GM18907 (cell line): ENCODE measurements around the gene CCL7.

Experiments used
- ATAC-seq: cut with Tn5 transposase; IDR thresholded peaks from one replicate; pipeline ENCODE4 v1.9.1; 2021; ENCODE audit warnings: mild to moderate bottlenecking, moderate library complexity; ENCODE audit not compliant: unreplicated experiment

Gene CCL7

DNA sequence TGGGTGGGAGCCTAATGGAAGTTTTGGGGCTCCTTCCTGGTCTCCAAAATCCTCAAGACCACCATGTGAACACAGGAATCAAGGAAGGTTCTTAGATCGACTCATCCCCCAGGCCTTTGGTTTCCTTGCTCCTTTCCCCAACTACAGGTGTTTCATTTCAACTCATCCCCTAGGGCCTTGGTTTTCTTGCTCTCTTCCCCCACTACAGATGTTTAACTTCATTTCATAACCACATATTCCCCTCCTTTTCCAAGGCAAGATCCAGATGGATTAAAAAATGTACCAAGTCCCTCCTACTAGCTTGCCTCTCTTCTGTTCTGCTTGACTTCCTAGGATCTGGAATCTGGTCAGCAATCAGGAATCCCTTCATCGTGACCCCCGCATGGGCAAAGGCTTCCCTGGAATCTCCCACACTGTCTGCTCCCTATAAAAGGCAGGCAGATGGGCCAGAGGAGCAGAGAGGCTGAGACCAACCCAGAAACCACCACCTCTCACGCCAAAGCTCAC, 15.3 kb downstream of the CCL7 start, which contains the start of gene CCL11:
TSS of gene CCL11 (plus strand) at position 457 of the 507 bp plus-strand sequence. CDS start 67 bp downstream, outside the sequence.
- no peak for ATAC-seq

DNA sequence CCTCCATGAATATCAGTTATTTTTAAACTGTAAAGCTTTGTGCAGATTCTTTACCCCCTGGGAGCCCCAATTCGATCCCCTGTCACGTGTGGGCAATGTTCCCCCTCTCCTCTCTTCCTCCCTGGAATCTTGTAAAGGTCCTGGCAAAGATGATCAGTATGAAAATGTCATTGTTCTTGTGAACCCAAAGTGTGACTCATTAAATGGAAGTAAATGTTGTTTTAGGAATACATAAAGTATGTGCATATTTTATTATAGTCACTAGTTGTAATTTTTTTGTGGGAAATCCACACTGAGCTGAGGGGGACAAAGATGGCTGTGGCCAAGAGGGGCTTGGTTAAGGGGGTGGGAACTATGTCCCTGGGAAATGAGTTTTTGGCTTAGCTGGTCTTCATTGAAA, 17.9 kb downstream of the CCL7 start:
- no peak for ATAC-seq

DNA sequence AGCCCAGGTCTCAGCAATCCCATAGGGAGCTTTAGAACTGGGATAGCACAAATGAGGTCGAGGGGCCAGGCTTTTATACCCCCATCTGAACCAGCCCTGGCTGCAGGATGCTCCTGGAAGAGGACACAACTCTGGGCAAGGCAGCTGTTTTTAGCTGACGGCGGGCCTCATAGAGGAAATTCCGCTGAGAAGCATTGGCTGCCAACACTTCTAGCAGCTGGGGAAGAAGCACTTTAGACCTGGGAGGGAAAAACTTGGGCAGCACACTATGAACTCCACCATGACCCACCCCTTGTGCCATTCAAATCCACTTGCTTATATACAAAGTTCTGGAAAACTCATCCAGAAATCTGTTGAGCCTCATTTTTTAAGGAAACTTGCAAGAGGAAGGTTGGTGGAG, 20.6 kb downstream of the CCL7 start:
- ATAC-seq = no peak

DNA sequence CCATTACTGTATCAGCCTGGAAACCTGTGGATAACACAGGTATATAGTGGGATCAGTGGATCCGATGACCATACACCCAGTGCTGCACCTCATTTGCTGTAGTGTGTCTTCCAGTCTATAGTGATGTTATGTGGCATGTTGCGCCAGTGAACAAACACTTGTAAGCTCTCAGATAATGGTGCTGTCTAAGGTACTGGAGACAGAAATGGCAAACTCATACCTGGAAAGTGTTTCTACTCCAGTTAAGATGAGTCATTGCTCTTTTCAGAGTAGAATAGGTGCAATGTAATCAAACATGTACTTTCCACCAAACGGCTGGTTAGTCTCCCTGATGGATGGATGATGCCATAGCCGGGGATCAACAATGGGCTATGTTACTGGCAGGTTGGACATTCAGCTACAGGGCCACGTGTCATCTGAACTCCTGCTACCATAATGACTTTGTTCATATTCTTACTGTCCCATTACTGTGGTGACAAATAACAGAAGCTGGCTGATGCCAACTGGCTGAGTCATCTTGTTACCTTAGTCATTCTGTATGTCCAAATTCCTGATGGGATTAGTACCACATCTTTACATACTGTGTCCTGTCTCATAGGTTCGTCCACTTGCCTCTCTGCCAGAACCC, 21.8 kb downstream of the CCL7 start:
- no peak for ATAC-seq

DNA sequence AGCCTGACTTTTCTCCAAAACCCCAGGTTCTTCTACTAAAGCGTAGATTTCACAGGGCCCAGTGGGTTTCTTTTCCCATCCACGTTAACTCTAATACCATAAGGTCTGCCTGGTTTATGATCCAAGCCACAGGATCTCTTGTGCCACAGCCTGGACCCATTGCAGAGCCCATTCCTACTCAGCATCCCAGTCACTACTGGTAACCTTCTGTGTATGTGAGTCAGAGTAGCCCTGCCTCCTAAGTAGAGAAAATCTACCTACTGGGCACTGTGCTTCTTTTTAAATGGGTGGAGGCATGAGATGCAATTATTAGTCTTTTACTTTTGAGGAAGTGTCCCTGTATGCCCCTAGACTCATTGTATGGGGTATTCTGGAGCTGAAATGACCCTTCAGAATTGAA, 29.0 kb downstream of the CCL7 start:
- ATAC-seq = no peak

DNA sequence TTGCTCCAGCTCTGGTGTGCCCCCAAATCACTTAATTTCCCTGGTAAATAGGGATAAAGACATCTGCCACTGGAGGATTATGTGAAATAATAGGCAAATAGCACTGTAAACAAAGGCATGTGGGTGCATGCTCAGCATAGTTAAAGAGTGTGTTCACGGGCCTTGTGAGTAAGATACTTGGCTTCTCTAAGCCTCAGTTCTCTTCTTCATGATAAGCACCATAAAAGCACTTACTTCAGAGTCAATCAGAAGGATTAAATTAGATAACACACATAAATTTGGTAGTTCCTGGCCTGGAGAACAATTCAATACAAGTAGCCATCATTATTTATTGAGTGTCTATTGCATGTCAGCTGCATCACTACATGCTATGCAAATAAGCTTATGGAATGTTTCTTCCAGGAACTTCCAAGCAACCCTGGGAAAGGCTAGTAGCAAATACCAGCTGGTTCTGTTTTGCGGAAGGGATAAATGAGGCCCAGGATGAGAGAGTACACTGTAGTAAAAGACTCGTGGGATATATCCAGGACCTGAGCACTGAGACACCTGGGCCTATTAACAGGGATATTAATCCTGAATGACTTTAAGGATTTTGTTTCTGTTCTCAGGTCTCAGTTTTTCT, 30.0 kb downstream of the CCL7 start:
- no peak for ATAC-seq

DNA sequence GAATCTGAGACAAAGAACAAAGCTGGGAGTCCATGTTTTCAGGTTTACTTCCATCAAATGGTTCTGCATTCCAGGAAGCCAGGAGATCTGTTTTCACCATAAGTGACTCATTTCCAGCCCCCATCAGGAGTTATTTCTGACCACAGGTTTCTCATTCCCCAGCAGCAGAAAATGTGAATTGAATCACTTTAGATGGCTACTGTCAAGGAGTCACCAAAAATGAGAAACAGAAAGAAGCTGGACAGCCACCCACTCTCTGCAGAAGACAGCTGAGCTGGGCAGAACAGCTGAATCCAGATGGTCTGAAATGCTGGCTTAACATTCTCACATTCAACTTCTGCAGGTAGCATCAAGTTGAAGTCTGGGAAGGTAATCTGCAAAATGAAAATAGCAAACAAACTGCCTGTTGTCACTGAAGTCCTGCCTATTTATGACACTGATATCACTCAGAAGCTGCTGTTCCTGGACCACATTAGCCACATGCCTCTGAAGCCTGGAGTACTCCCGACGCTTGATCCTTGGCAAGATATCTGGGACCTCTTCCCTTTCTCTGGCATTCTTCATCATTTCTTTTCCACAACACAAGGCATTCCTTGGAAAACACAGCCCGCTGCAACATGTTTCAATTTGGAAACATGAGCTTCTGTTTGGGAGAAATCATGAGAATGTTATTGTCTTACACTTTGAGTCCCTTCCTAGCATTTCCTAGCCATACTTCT, 30.8 kb downstream of the CCL7 start:
- ATAC-seq = no peak

DNA sequence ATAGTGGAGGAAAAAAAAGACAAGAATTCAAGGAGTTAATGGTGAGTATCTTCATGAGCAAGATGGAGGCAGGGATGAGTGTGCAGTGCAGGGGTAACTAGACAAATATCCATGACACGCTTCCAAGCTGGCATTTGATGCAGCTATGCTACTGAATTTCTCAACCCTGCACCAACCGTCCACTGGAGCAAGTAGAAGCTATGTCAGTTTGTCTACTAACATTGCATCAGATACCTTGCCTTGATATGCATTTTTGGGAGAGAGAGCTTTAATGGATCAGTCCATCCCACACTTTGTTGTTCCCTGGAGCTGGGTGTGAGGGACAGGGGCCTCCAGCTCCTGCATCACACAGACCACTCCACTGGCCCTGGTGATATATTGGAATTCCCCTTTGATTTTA, 32.0 kb downstream of the CCL7 start:
- ATAC-seq = no peak

DNA sequence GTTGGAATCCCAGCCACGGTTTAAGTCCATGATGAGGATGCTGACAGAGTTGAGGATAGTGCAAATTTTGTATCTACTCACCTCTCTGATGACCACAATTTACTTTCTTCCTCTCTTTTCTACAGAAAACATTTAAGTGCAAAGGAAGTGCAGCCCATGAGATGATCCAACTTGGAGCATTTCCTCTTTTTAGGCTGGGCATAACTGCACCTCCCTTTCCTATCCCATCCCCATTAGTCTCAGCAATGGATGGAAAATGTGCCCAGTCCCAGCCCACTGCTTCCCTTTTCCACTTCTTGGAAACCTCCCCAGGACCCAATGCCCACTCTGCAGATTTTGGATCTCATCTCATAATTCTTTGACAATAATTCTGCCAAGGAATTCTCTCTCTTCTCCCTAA, 32.6 kb downstream of the CCL7 start:
- no peak for ATAC-seq

DNA sequence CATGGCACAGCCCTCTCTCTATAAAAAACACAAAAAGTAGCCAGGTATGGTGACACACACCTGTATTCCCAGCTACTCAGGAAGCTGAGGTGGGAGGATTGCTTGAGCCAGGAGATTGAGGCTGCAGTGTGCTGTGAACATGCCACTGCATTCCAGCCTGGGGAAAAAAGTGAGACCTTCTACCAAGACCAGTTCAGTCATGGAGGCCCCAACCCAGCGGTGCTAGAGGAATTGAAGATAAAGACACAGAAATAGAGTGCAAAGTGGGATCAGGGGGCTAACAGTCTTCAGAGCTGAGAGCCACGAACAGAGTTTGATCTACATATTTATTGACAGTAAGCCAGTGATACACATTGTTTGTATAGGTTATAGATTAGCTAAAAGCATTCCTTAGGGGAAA, 33.6 kb downstream of the CCL7 start:
- ATAC-seq = no peak

DNA sequence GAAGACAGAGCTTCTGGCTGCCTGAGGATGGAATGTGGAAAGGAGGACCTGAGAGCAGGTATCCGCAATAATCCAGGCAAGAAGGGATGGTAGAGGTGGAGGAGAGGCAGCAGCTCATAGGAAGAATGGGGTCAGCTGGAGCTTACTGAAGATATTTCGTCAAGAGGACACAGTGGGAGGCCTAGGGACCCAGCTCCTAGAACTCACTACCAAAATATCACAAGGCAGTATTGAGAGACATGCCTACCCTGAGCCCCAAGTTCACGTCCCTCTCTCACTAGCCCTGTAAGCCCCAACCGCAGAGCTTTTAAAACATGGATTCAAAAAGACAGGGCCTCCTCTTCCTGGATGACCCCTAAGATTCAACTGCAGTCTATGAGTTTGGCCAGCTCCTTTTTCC, 35.0 kb downstream of the CCL7 start:
- ATAC-seq = no peak

DNA sequence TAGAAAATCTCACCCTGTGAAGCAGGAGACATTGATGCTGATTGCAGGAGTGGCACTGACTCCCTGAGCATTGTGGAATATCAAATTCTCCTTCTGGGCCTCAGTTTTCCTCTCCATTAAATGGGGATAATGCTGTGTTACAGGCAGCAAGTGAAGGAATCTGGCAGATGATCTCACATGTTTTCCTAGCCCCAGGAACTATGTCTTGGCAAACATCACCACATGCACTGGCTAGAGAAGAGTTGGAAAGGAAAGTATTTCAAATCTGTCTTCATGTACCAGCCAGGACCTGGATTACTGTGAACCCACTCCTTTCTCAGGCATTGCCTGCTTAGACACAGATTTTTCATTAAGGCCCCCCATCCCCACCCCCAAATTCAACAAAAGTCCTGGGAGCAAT, 35.6 kb downstream of the CCL7 start:
- ATAC-seq = no peak

DNA sequence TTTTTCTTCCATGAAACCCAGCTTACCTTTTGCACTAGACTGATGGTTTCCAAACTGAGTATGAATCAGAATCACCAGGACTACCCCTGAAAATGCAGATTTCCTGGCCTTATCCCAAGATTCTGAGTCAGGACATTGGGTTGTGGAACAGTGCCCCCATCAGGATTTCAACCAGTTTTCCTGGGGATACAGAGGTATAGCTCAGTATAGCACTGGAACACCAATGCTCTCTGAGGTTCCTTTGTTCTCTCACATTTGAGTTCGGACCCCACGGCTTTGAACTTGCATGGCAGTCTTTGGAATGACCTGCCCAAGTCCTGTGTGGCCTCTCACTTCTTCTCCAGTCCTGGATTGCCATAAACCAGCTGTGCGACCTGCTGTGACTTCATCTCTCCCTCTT, 36.4 kb downstream of the CCL7 start:
- no peak for ATAC-seq

DNA sequence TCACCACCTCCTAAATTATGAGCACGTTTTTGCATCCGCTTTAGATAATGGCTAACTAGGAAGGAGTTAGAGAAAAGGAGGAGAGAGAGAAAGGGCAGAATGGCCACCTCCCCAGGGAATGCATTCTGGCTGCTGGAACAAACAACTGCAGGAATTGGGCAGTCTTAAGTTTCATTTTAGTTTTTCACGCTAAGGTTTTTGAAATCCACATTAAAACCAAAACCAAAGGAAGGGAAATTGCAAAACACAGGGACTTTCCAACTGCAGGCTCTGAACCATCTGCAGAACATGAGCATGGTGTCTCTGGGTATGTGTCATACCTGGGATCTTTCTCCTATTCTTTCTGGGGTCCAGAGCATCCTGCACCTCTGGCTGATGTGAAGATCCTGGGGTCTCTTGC, 37.1 kb downstream of the CCL7 start:
- ATAC-seq = no peak

DNA sequence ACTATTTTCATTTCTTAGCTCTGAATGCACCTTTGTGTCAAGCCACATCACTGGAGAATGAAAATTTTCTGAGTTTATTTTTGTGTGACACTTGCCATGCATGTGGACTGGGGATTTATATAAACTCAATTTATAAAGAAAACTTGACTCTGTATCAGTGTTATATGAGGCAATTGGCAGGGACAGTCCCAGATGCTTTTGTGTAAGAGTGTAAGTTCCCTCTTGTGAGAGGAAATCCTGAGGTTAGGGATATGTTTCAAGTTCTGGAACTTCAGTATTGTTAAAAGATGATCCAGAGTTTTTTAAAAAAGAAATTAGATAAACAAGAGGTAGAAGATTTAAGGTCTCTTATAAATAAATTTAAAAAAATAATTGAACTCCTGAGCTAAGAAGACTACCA, 38.4 kb downstream of the CCL7 start:
- no peak for ATAC-seq

DNA sequence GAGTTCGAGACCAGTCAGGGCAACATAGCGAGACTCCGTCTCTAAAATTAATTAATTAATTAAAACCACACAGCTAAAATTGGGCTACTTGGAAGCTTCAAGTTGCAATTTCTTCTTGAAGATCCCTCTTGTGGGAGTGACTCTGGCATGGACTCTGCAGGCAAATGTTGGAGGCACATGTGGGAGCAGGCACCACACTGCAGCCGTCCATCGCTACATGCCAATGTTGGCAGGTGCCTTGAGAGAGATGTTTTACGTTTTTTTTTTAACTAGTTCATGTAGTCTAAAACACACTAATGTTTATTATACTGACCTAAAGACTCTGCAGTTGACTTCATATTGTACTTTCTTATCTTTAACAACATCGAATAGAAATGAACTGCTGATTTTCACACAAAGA, 41.3 kb downstream of the CCL7 start:
- ATAC-seq = no peak

DNA sequence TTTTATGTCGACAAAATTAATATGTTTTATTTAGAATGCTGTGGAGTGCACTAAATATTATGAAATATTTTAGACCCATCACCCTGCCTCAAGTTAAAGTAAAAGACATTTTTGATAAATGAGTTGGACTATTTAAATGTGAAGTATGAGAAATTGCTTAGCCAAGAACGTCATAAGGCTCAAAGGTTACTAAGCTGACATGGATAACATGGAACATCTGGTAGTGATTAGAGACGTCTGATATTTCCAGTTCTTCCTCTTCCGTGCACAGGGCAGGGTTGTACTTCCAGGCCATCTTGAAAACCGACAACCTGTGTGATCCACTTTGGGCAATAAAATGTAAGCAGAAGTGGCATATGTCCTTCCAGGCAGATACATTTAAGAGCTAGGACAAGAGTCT, 42.1 kb downstream of the CCL7 start:
- no peak for ATAC-seq

DNA sequence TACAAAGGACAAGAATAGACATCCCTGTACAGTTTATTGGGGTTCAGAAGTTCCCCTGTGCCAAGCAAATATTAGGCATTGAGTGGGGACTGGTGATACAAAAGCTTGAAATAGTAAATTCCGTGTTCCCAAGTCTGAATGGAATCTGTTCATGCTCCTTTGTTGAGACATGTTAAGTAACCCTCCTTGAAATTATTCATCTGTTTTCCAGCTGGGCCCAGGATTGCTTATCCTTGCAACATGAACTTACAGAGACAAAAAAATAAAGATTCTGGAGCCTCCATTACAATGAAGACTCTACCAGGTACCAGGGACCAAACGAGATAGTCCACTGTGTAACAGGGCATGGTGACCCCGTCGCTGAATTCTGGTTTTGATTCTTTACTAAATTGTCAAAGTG, 43.1 kb downstream of the CCL7 start:
- no peak for ATAC-seq

DNA sequence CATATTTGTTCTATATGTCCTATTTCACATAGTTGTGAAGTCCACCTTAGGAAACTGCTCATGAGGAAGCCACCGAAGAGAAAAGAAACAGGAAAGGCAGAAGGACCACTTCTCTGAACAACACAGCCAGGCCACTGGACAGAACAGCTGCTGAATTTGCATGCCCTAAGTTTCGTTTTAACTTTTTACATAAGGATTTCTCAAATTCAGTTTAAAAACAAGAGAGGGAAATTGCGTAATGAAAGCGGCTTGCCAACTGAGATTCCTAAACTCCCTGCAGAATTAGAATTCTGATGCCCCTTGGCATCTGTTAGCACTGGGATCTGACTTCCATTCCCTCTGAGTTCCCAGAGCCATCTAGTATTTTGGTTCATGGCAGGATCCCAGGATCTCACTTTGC, 44.3 kb downstream of the CCL7 start:
- no peak for ATAC-seq

DNA sequence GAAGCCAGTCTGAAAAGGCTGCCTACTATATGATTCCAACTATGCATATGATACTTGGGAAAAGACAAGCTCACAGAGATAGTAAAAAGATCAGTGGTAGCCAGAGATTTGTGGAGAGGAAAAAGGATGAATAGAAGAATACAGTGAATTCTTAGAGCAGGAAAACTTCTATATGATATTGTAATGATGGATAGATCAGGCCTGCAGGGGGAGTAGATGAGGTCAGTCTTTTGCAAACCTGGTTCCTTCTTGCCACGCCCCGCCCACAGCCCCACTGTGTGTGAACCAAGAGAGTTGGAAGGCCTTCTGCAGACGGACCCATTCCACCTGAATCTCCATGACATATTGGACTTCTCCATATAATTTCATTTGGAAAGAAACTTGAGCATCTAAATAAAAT, 48.5 kb downstream of the CCL7 start:
- no peak for ATAC-seq

DNA sequence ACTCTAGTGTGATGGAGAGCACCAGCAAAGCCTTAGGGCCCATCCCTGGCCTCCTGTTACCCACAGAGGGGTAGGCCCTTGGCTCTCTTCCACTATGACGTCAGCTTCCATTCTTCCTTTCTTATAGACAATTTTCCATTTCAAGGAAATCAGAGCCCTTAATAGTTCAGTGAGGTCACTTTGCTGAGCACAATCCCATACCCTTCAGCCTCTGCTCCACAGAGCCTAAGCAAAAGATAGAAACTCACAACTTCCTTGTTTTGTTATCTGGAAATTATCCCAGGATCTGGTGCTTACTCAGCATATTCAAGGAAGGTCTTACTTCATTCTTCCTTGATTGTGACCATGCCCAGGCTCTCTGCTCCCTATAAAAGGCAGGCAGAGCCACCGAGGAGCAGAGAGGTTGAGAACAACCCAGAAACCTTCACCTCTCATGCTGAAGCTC, 49.0 kb downstream of the CCL7 start, which contains the start of gene CCL8:
TSS of gene CCL8 (plus strand) at position 397 of the 445 bp plus-strand sequence. CDS start 67 bp downstream, outside the sequence.
- no peak for ATAC-seq
